GM12875 (cell line): ENCODE data around the gene CHD6.

ENCODE experiments used
- H3K4me3 ChIP-seq: one replicate; pipeline ENCODE4 v1.5.1; 2011; ENCODE audit warnings: low read depth, low read length, control low read depth
- CTCF ChIP-seq: IDR thresholded peaks from 2 replicates; pipeline ENCODE4 v1.5.1; 2011; ENCODE audit warnings: low read depth, mild to moderate bottlenecking, control low read depth, inconsistent platforms, low read length, moderate library complexity, borderline replicate concordance; ENCODE audit not compliant: insufficient read depth

The CHD6 gene

GRCh38 chr20:41462372-41463161 lies 155.6 kb downstream of the CHD6 start:
- H3K4me3 ChIP-seq = no peak overlapping the region
- no peak for TF ChIP-seq CTCF

- TF ChIP-seq CTCF = no peak
- H3K4me3 ChIP-seq = no peak overlapping the region
Observed at GRCh38 chr20:41458761-41459160, 159.4 kb downstream of the CHD6 start.

GRCh38 chr20:41457173-41457857 lies 160.9 kb downstream of the CHD6 start:
- TF ChIP-seq CTCF = no peak
- H3K4me3 ChIP-seq = no peak overlapping the region

- no peak overlapping the region for H3K4me3 ChIP-seq
- no peak for TF ChIP-seq CTCF
Observed at GRCh38 chr20:41456351-41456750, 161.8 kb downstream of the CHD6 start.

GRCh38 chr20:41454250-41454649 lies 163.9 kb downstream of the CHD6 start:
- no peak for TF ChIP-seq CTCF
- H3K4me3 ChIP-seq = no peak overlapping the region

- no peak overlapping the region for H3K4me3 ChIP-seq
- TF ChIP-seq CTCF = no peak
Observed at GRCh38 chr20:41453010-41453950, 164.9 kb downstream of the CHD6 start.
